Mucosa of descending colon (tissue), 3 donors: ENCODE data around the gene ATP8B4. TPM values are rescaled to one million over a fixed set of nuclear protein-coding genes. Genes with fewer than 3 reads are reported as not detected.
"Not testable (repeated sequence)": the region's sequence is repeated elsewhere in the genome, so short reads cannot be mapped to it uniquely, and the experiment has no call there.

Experiments used
- ATAC-seq: fragments of 200-7000 bp; cut with Tn5 transposase; one replicate; pipeline ENCODE4 v1.9.1; 2020; ENCODE audit warnings: mild to moderate bottlenecking, moderate library complexity
- DNase-seq, 3 donors: peaks; one replicate each; pipeline ENCODE4 v3.0.0-alpha.2; 2020
- H3K36me3 ChIP-seq: fragments of 200-600 bp; one replicate; pipeline ENCODE4 v1.8.0; 2021; ENCODE audit warnings: low read depth, mild to moderate bottlenecking
- H3K4me1 ChIP-seq: fragments of 200-600 bp; one replicate; pipeline ENCODE4 v1.8.0; 2021; ENCODE audit warnings: low read depth, mild to moderate bottlenecking
- H3K4me3 ChIP-seq: fragments of 200-600 bp; one replicate; pipeline ENCODE4 v1.8.0; 2021; ENCODE audit warnings: mild to moderate bottlenecking
- H3K9me3 ChIP-seq: fragments of 200-600 bp; one replicate; pipeline ENCODE4 v1.8.0; 2021; ENCODE audit warnings: mild to moderate bottlenecking
- intact Hi-C, 2 donors: fragments of 100-400 bp; cut with DNase I in 1 of 2; cut with micrococcal nuclease in 1 of 2; formaldehyde crosslinking; loops; one replicate each; pipeline versions ENCODE4 v1.11.0 to v1.11.1; 2022; cut with DNase I, micrococcal nuclease
- total RNA-seq, 3 donors: library from RNA; stranded (reverse); fragmentation: NEBNext Ultra II Directional in 2 of 3; extraction: Animal tissue kit (Norgen Biotek cat#: 25700) in 2 of 3; gene quantifications; one replicate each; pipeline versions ENCODE4 v1.2.1 to v1.2.4, GENCODE V29; 2021 to 2023
- TF ChIP-seq, protein P1 (sequence below): fragments of 200-600 bp; IDR thresholded peaks from one replicate; pipeline ENCODE4 v1.8.0; 2022; ENCODE audit warnings: antibody characterized with exemption, mild to moderate bottlenecking
- donor health status: DM: no; HTN: no; CAD: no; lungs with moderate emphysema.
- donor health status: DM: no; HTN: no; CAD: no.
- donor health status: DM: no; HTN: yes; CAD: no.

Gene ATP8B4
- total RNA-seq, 3 donors from 2014 or later, result 4.7 to 8.9 (median 7.4) TPM

DNA sequence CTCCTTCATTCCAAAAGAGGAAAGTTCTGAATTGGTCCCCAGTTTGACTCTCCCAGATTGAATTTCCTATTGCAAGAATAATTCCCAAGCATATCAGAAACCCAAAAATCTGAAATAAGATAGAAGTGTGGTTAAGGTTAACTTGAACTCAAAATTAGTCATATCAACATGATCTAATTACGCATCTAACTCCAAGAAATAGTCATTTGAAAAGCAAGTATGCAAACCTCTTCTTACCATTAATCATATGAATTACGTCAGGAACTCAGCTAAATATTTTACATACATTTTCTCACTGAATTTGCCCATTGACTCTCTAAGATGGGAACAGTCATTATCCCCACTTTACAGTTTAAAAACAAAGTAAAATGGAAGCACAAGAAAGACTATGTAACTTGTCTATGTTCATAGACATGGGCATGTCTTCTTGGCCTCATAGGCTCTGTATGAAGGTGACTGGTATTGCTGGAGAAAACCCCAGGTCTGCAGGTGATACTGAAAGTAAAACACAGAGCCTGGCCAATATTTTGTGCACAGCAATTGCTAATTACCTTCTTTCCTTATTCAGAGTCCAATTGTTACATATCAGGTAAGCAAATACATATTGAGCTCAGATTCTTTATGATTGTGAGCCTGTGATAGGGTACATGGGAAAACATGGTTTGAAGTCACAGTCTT, 139.2 kb downstream of the ATP8B4 start:
- H3K9me3 ChIP-seq, result no peaks in the 10 kb centered on the region
- no peaks in the 10 kb centered on the region for H3K36me3 ChIP-seq
- H3K4me1 ChIP-seq, result no peaks in the 10 kb centered on the region
- intact Hi-C loops, result no loop called here
- TF ChIP-seq, protein P1, sequence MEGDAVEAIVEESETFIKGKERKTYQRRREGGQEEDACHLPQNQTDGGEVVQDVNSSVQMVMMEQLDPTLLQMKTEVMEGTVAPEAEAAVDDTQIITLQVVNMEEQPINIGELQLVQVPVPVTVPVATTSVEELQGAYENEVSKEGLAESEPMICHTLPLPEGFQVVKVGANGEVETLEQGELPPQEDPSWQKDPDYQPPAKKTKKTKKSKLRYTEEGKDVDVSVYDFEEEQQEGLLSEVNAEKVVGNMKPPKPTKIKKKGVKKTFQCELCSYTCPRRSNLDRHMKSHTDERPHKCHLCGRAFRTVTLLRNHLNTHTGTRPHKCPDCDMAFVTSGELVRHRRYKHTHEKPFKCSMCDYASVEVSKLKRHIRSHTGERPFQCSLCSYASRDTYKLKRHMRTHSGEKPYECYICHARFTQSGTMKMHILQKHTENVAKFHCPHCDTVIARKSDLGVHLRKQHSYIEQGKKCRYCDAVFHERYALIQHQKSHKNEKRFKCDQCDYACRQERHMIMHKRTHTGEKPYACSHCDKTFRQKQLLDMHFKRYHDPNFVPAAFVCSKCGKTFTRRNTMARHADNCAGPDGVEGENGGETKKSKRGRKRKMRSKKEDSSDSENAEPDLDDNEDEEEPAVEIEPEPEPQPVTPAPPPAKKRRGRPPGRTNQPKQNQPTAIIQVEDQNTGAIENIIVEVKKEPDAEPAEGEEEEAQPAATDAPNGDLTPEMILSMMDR, result no peak
- H3K4me3 ChIP-seq, result no peak overlapping the region
- ATAC-seq, result no peak
- DNase-seq, result no peak

DNA sequence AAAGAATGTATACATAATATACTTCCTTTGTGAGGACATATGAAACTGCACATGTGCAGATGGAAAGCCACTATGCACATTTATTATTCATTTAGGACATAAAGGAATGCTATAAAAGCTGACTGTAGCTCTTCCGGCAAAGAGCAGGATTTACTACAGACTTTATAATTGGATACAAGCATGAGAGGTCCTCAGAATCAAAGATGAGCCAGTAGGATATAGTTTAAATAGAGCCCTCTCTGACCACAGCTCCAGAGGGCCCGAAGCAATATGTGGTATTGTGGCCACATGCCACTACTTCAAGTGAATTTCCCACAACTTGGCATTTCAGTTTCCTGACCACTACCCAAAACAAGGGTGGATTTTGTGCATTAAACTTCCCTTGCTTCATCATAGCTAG, 140.9 kb downstream of the ATP8B4 start:
- no peaks in the 10 kb centered on the region for H3K9me3 ChIP-seq
- DNase-seq (no peak), ATAC-seq (no peak)
- H3K4me3 ChIP-seq, result no peak overlapping the region
- TF ChIP-seq, protein P1, result no peak
- intact Hi-C loops, result no loop called here
- H3K36me3 ChIP-seq, result no peaks in the 10 kb centered on the region
- no peaks in the 10 kb centered on the region for H3K4me1 ChIP-seq

DNA sequence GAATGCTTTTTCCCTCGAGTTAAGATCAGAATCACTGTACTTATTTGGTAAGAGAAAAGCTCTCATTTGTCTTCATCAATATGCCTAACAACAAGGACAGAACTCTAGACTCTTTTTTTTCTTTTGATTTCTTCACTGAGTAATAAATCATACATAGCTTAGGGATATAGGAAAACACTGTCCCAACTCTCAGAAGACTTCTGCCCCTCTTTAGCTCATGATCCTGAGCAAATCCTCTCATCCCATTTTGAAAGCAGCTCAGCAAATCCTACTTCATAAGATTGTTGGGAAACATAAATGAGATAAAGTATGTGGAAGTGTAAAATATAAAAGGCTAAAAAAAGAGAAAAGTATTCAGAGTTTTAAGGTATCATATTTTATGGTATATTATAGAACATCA, 141.7 kb downstream of the ATP8B4 start:
- no peak for DNase-seq
- H3K9me3 ChIP-seq, result no peaks in the 10 kb centered on the region
- H3K36me3 ChIP-seq, result no peaks in the 10 kb centered on the region
- no peak for ATAC-seq
- H3K4me3 ChIP-seq, result no peak overlapping the region
- intact Hi-C loops, result no loop called here
- H3K4me1 ChIP-seq, result no peaks in the 10 kb centered on the region
- TF ChIP-seq, protein P1, result no peak

DNA sequence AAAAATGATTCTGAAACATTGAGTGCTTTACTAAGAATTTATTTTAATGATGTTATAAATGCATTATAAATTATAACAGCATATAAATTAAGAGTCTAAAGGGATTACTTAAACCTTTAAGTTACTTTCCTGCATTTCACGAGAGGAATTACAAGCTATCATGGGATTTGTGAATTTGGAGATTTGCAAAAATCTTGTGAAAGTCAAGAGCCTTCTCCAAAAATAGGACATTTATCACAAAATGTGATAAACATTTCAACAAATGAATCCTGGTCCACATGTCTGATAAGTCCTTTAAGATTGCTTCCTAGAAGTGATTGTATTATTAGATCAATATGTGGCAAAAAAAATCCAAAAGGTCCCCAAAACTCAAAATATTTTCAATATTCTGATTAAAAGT, 154.5 kb downstream of the ATP8B4 start:
- intact Hi-C loops, result no loop called here
- DNase-seq, result no peak

DNA sequence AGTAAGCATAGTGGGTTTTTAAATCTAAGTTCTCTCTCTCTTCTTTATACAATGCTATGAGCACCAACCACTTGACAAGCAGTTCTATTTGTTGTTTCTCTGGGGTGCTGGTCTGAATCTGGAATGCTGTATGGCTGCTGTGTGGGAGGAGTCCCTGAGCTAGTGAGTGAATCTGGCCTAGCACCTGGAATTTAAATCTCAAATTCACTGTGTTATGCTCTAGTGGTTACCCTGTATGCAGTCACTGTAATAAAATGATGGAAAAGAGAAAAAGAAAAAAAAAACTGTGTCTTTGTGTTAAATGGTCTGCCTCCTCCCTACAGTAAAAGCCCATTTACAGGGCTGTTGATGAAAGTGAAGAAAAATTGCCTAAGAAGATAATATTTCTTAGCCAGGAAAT, 155.0 kb downstream of the ATP8B4 start:
- H3K4me1 ChIP-seq, result no peaks in the 10 kb centered on the region
- no peaks in the 10 kb centered on the region for H3K36me3 ChIP-seq
- DNase-seq, result no peak
- ATAC-seq, result no peak
- H3K9me3 ChIP-seq, result peaks cover 7% of the 10 kb centered on the region
- H3K4me3 ChIP-seq, result no peak overlapping the region
- TF ChIP-seq, protein P1, result no peak
- intact Hi-C loops, result no loop called here

More for the DNA sequence above, 154.5 kb downstream of the ATP8B4 start:
- ATAC-seq, result no peak
- TF ChIP-seq, protein P1, result no peak
- no peaks in the 10 kb centered on the region for H3K36me3 ChIP-seq
- H3K9me3 ChIP-seq, result peaks cover 3% of the 10 kb centered on the region
- H3K4me3 ChIP-seq, result no peak overlapping the region
- H3K4me1 ChIP-seq, result no peaks in the 10 kb centered on the region

DNA sequence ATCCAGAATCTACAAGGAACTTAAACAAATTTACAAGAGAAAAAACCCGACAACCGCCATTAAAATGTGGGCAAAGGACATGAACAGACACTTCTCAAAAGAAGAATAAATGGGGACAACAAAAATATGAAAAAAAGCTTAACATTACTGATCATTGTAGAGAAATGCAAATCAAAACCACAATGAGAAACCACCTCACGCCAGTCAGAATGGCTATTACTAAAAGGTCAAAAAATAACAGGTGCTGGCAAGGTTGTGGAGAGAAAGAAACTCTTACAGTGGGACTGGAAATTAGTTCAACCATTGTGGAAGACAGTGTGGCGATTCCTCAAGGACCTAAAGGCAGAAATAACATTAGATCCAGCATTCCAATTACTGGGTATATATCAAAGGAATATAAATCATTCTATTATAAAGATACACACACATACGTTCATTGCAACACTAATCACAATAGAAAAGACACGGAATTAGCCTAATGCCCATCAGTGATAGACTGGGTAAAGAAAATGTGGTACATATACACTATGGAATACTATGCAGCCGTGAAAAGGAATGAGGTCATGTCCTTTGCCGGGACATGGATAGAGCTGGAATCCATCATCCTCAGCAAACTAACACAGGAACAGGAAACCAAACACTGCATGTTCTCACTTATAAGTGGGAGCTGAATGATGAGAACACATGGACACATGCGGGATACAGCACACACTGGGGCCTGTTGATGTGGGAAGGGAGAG, 155.8 kb downstream of the ATP8B4 start:
- ATAC-seq, H3K9me3 ChIP-seq, intact Hi-C loops: not testable (repeated sequence)

More for the DNA sequence above, 155.8 kb downstream of the ATP8B4 start:
- H3K4me3 ChIP-seq, H3K36me3 ChIP-seq, H3K4me1 ChIP-seq, DNase-seq: not testable (repeated sequence)
